ENCODE data around the gene TBX6. TPM values are rescaled to one million over a fixed set of nuclear protein-coding genes. Genes with fewer than 3 reads are reported as not detected.

Gene TBX6
- total and polyA plus RNA-seq, 10 of the 15 experiments (the other 5 are each of a cell fraction or from before 2014, with no cell fraction given), result 0.08 to 0.90 (median 0.31) TPM; not detected in 2

- Histone ChIP-seq H3K27ac (ENCODE audit: control insufficient read depth, insufficient read depth) (no peak overlapping the region), H3K4me2 (ENCODE audit: control insufficient read depth, insufficient read depth) (no peak overlapping the region), H3K27me3 (replicated peaks in 1 of 2; ENCODE audit: control insufficient read depth in 2 of 2, insufficient read depth in 2 of 2, low read length in 1 of 2) (no peaks in the 10 kb centered on the region), H2AFZ (ENCODE audit: control insufficient read depth, low read depth, low read length) (no peak overlapping the region), H3K9me3 (replicated peaks; ENCODE audit: control insufficient read depth, insufficient read depth, low read length) (no peaks in the 10 kb centered on the region), H4K20me1 (ENCODE audit: control insufficient read depth, insufficient read depth) (no peaks in the 10 kb centered on the region), H3K9ac (ENCODE audit: control insufficient read depth, insufficient read depth, low read length) (no peak overlapping the region), H3K36me3 (ENCODE audit: control insufficient read depth in 2 of 2, insufficient read depth in 2 of 2, low read length in 1 of 2) (peaks cover 31 to 39% of the 10 kb centered on the region in 2 experiments), H3K4me3 (no peak overlapping the region), H3K79me2 (ENCODE audit: control insufficient read depth, insufficient read depth, low read length) (peaks cover 14% of the 10 kb centered on the region), H3K4me1 (ENCODE audit: control insufficient read depth, insufficient read depth, low read length) (peaks cover 3% of the 10 kb centered on the region; the same call in 1 of the 2 replicates)
- in situ Hi-C loops (cut with MboI), result loop anchor here (25.0 kb wide), 1 partner anchor 1805 kb away; no protein-coding TSS in a partner anchor
- ChIA-PET CTCF (interaction anchor here (1.5 to 1.6 kb wide), 2 partner anchors 10 to 11 kb away, joined by 3 to 8 read pairs; partner anchors contain the start of gene TBX6), RAD21 (ENCODE audit: unreplicated experiment) (no interaction called here), SMC1A (ENCODE audit: uncharacterized antibody, unreplicated experiment) (interaction anchor here (2.1 kb wide), 1 partner anchor 9 kb away, joined by 5 read pairs; the partner anchor contains the start of gene TBX6), POLR2A (no interaction called here)
- FAIRE-seq (no peak), ATAC-seq (no peak), DNase-seq (ENCODE audit: low read depth, low spot score) (no peak)
- TF ChIP-seq CTCF (IDR thresholded peaks at IDR 0.05 in 2 of 3, conservative IDR thresholded peaks at IDR 0.05 in 1 of 3; ENCODE audit: control insufficient read depth in 2 of 3, extremely low read depth in 1 of 3, insufficient read depth in 1 of 3, low read depth in 3 of 3, low read length in 3 of 3), result 0 out of 6 replicates have a peak, but pooled peaks of 1 of the 3 experiments have one; percentile 17
- TF ChIP-seq, protein P1, sequence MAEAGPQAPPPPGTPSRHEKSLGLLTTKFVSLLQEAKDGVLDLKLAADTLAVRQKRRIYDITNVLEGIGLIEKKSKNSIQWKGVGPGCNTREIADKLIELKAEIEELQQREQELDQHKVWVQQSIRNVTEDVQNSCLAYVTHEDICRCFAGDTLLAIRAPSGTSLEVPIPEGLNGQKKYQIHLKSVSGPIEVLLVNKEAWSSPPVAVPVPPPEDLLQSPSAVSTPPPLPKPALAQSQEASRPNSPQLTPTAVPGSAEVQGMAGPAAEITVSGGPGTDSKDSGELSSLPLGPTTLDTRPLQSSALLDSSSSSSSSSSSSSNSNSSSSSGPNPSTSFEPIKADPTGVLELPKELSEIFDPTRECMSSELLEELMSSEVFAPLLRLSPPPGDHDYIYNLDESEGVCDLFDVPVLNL (IDR thresholded peaks at IDR 0.05; ENCODE audit: low read depth, low read length), result no peak
- intact Hi-C loops (cut with micrococcal nuclease; ENCODE audit: unreplicated experiment), result no loop called here
- no TSS peak for BruUV-seq (replicated peaks)
- WGBS (ENCODE audit: insufficient coverage, insufficient replicate concordance, low lambda C conversion rate, missing lambda C conversion rate), result 87% methylated on average over 20 of the region's 20 CpGs
Measured at GRCh38 chr16:30082545-30083090, 9.1 kb downstream of the TBX6 start.

Data from GM12878 (cell line).